PFSK-1 (cell line): ENCODE measurements around the gene TBX4.

Source experiments
- FOXP2 ChIP-seq: optimal IDR thresholded peaks from 2 replicates; pipeline ENCODE3; 2011; ENCODE audit warnings: borderline replicate concordance, control low read depth, inconsistent platforms; ENCODE audit not compliant: insufficient read depth; ENCODE audit errors: extremely low read length, extremely low read depth
- POLR2AphosphoS5 ChIP-seq: IDR thresholded peaks from 2 replicates; pipeline ENCODE4 v1.6.1; 2012; ENCODE audit warnings: low read depth, mild to moderate bottlenecking, control low read depth, low read length, moderate library complexity
- SIN3A ChIP-seq: IDR thresholded peaks from 2 replicates; pipeline ENCODE4 v1.6.1; 2012; ENCODE audit warnings: mild to moderate bottlenecking, low read length, moderate library complexity, borderline replicate concordance; ENCODE audit not compliant: insufficient read depth
- TAF1 ChIP-seq: IDR thresholded peaks from 2 replicates; pipeline ENCODE4 v1.6.1; 2012; ENCODE audit warnings: low read length, control low read depth, borderline replicate concordance; ENCODE audit not compliant: insufficient read depth
- TF ChIP-seq, protein P1 (sequence below), 2 experiments: IDR thresholded peaks; 2 replicates each; pipeline versions ENCODE4 v1.6.1 to v1.8.0; 2011 to 2012; ENCODE audit warnings: low read depth in 2 of 2, low read length in 2 of 2, control low read depth in 1 of 2, inconsistent platforms in 1 of 2, mild to moderate bottlenecking in 1 of 2, moderate library complexity in 1 of 2; ENCODE audit not compliant: insufficient read depth in 1 of 2

Gene TBX4

DNA sequence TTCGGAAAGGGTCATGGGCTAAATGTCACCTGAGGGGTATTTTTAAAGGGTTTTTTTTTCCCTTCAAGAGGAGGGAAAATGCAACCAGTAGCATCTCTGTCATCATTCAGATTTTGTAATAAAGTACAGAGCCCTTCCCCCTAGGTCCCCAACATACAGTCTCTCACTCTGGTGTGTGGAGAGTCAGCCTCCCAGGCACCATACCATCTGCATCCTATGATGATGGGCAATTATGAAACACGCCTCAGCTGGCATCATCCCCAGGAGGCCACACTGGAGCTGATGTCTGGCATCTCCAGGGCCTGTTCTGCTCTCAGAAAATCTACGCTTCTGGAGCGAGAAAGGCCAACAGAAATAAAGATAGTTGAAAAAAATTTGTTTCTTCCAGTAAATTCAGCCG, 32.0 kb downstream of the TBX4 start:
- no peak for TF ChIP-seq POLR2AphosphoS5
- no peak for TF ChIP-seq FOXP2

DNA sequence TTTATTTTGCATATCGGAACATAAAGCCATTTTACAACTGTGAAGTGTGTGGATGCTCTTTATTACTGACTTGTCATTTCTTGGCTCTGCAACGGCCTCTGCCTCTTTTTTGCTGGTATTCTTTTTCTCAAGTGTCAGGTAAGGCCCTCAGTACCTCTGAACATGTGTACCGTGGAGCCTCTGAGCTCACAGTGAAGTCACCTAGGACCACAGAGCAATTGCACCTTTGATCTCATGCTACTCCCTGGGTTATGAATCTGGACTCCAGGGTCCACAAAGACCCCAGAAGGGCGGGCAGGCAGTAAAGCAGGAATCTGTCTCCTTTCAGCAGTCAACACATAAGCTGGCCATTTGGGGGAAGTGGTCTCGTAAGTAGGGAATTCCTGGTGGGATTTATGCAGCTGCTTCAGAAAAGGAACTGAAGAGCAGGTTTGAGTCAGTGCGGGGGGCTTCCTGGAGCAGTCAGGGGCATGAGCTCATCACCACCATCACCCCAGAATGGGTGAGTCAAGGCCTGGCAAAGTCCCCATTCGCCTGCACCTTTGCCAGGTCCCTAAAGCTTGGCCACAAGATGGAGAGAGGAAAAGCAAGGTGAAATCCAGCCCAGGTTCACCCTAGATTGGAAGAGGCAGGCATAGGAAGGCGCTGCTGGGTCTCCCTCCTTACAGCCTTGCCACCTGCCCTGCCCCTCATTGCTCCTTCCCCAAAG, 33.0 kb downstream of the TBX4 start:
- TF ChIP-seq POLR2AphosphoS5 (no peak), SIN3A (no peak)
- TF ChIP-seq, protein P1, sequence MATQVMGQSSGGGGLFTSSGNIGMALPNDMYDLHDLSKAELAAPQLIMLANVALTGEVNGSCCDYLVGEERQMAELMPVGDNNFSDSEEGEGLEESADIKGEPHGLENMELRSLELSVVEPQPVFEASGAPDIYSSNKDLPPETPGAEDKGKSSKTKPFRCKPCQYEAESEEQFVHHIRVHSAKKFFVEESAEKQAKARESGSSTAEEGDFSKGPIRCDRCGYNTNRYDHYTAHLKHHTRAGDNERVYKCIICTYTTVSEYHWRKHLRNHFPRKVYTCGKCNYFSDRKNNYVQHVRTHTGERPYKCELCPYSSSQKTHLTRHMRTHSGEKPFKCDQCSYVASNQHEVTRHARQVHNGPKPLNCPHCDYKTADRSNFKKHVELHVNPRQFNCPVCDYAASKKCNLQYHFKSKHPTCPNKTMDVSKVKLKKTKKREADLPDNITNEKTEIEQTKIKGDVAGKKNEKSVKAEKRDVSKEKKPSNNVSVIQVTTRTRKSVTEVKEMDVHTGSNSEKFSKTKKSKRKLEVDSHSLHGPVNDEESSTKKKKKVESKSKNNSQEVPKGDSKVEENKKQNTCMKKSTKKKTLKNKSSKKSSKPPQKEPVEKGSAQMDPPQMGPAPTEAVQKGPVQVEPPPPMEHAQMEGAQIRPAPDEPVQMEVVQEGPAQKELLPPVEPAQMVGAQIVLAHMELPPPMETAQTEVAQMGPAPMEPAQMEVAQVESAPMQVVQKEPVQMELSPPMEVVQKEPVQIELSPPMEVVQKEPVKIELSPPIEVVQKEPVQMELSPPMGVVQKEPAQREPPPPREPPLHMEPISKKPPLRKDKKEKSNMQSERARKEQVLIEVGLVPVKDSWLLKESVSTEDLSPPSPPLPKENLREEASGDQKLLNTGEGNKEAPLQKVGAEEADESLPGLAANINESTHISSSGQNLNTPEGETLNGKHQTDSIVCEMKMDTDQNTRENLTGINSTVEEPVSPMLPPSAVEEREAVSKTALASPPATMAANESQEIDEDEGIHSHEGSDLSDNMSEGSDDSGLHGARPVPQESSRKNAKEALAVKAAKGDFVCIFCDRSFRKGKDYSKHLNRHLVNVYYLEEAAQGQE (IDR thresholded peaks at IDR 0.05; ENCODE audit: insufficient read depth in 1 of 2, low read depth in 2 of 2, low read length in 2 of 2): no peak

DNA sequence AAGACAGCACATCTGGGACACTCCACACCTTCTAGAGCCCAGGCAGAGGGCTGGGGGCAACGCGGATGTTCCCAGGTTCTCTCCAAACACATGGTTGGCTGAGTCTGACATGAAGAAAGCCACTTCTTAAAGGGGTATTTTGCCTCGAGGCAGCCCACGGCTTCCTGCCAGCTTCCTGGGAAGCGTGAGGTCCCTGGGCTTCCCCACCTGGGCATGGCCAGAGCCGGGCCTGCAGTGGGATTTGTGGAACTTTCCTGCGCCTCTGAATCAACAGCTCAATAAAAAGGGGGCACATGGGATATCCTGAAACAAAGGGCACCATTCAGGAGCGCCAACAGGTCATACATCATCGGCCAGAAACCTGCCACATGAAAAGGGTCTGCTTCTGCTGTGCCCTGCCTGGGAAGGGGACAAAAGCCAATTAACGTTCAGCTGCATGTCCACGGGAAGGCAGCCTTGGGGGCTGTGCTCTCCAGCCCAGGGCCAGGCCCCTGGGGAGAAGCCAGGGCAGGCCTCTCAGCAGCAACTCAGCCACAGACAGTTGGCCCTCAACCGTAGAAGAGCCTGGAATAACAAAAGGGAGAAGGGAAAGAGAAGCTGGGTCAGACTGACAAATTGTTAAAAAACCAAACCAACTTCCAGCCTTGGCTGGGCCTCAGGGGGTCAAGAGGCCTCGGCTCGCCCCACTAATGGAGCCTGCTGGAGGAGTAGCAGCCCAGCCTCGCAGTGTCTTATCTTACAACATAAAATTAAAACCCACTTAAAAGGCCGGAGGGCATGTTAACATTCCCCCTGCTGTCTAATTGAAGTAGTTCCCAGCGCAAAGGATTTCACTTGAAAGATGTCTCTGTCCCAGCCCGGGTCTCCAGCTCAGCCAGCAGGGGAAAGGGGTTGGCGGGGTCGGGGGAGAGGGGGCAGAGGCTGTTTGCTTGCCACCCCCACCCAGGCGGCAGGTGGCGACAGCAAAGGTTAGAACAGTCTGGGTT, 34.2 kb downstream of the TBX4 start:
- no peak for TF ChIP-seq TAF1
- TF ChIP-seq SIN3A: 0 out of 2 replicates have a peak, but pooled peaks have one; percentile 38

DNA sequence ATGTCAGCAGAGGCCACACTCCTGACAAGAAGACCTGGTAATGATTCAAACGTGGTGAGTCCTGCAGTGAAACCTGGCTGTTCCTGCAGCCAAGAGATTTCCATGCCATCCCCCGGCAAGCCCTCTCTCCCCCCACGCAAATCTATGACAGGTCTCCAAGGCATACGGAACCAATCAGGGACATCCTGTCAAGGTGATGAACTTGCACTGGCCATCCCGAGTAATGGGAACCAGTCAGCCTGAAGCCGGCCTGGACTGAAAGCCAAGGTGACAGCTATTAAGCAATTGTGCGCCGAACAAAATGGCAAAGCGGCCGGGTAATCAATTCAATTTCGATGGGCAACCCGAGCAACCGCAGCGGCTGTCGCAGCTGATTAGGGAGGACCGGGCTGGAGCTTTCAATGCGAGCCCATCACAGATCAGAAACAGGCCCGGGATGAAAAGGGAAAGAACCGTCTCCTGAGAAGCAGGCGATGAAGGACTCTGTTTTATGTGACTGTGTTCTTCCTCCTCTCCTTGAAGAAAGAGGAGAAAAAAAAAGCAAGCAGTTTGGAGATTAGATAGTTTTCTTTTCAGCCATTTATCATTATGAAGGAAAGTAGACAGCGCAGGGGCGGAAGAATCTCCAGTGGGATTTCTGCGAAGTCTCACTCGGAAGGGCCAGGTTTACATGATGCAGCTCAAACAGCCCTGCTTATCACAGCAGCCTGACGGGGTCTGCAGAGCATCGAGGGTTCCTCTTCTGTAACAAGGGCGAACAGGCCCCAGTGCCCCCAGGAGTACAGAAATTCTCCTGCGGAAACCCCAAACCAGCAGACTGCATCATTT, 35.2 kb downstream of the TBX4 start:
- TF ChIP-seq SIN3A: no peak

DNA sequence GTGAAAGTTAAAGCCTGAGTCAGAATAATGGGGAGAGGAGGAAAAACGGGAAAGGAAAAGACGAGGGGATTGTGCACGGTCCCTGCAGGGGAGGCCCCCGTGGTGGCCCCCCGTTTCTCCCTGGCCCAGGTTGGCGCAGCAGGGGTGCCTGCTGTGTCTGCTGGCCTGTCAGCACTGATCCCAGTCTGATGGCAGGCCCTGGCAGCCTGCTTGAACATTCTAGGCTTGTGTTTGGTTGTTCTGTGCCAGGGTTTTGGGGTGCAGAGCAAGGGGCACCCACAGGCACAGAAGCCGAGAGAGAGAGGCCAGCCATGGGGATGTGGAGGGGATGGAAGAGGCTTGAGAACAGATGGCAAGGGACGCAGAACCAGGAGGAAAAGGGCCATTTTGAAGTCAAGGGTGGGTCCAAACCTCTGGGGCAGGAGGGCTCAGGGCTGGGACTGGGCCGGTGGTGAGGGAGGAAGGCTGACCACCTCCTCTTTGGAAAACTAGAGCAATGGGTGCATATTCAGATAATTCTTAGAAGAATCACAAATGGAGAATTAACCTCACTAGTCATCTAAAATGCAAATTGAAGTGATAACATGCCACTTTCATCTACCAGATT, 35.9 kb downstream of the TBX4 start:
- no peak for TF ChIP-seq FOXP2
- TF ChIP-seq, protein P1 (IDR thresholded peaks at IDR 0.05; ENCODE audit: insufficient read depth in 1 of 2, low read depth in 2 of 2, low read length in 2 of 2): no peak
- TF ChIP-seq SIN3A: no peak
- no peak for TF ChIP-seq POLR2AphosphoS5
- no peak for TF ChIP-seq TAF1

DNA sequence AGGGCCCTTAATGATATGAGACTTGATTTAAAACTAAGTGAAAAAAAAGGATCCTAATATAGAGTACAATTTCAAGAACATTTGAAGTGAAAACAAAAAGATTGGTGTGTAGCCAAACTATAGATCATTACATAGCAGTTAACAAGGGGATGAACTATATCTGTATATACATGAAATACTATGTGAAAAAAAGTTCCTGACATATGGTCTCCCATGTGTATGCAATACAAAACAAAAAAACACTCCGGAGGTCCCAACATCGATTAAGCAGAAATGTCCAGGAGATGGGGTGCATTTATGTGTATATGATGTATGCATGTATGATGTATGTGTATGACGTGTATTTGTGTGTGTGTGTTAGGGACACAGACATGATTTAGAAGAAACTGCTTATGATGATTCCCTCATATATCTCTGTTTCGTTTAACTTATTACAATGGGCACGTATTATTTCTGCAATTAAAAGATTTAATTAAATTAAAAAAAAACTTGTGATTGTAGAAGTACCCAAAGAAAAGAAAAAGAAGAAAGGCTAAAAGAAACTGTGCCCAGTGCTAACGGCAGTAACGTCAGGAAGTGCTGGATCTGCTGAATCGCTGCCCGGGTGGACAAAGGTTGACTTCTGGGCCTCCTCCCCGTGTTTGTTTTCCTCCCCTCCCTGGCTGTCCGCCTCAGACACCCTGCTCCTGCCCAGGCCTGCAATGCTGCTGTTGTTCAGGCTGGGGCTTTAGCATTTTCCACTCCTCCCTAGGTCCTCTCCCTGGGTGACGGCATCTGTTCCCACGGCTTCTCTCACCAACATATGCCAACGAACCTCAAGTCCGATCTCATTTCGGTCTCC, 36.9 kb downstream of the TBX4 start:
- TF ChIP-seq, protein P1 (IDR thresholded peaks at IDR 0.05; ENCODE audit: insufficient read depth in 1 of 2, low read depth in 2 of 2, low read length in 2 of 2): no peak
